ENCODE results near the gene RC3H1.
A peak's percentile ranks its signal among the peaks of the same experiment; 100 is the strongest.
"Not testable (repeated sequence)": the region's sequence is repeated elsewhere in the genome, so short reads cannot be mapped to it uniquely, and the experiment has no call there.

Gene RC3H1, protein sequence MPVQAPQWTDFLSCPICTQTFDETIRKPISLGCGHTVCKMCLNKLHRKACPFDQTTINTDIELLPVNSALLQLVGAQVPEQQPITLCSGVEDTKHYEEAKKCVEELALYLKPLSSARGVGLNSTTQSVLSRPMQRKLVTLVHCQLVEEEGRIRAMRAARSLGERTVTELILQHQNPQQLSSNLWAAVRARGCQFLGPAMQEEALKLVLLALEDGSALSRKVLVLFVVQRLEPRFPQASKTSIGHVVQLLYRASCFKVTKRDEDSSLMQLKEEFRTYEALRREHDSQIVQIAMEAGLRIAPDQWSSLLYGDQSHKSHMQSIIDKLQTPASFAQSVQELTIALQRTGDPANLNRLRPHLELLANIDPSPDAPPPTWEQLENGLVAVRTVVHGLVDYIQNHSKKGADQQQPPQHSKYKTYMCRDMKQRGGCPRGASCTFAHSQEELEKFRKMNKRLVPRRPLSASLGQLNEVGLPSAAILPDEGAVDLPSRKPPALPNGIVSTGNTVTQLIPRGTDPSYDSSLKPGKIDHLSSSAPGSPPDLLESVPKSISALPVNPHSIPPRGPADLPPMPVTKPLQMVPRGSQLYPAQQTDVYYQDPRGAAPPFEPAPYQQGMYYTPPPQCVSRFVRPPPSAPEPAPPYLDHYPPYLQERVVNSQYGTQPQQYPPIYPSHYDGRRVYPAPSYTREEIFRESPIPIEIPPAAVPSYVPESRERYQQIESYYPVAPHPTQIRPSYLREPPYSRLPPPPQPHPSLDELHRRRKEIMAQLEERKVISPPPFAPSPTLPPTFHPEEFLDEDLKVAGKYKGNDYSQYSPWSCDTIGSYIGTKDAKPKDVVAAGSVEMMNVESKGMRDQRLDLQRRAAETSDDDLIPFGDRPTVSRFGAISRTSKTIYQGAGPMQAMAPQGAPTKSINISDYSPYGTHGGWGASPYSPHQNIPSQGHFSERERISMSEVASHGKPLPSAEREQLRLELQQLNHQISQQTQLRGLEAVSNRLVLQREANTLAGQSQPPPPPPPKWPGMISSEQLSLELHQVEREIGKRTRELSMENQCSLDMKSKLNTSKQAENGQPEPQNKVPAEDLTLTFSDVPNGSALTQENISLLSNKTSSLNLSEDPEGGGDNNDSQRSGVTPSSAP

DNA sequence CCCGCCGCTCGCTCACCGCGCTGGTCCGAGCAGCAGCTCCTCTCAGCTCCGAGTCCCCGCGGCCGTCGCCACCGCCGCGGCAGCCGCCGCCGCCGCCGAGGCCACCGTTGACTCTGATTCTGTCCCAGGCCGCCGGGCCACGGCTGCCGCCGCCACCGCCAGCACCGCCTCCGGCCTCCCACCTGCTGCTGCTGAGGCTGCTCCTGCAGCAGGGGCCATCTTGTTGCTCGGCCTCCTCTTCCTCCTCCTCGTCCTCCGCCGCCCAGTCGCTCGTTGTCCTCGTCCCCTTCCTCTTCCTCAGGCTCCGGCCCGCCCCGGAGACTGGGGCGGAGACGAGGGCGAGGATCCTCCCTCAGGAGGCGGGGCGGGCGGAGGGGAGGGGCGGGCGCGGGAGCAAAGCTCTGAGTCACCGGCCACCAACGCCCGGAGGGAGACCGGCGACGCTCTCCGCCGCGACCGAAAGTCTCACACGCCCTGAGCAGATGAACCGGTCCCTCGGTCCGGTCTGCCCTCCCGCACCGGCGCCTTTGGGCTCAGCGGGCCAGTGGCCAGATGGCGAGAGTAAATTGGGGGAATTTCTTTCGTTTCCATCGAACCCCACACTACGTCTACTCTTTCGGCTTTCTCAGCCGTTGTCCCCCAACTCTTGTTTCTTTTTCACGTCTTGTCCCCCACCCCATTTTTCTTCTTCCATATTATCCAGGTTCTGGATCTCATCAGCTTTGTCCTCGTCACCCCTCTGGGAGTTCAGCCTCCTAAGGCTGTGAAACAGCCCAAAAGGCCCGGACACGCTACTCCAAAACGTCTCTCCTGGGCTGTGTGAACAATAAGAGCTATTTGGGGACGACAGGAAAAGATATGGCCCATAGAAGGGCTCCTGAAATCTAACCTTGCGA lies at the start of gene RC3H1:
TSS of gene RC3H1 (minus strand) at position 278 of the 896 bp plus-strand sequence. CDS start 29,372 bp downstream, outside the sequence.
- peak; percentile 88 for DNase-seq
- in situ Hi-C loops (cut with MboI; ENCODE audit: low pct_unique_long_range_greater_than_20kb, low sequenced_read_pairs), result no loop called here

DNA sequence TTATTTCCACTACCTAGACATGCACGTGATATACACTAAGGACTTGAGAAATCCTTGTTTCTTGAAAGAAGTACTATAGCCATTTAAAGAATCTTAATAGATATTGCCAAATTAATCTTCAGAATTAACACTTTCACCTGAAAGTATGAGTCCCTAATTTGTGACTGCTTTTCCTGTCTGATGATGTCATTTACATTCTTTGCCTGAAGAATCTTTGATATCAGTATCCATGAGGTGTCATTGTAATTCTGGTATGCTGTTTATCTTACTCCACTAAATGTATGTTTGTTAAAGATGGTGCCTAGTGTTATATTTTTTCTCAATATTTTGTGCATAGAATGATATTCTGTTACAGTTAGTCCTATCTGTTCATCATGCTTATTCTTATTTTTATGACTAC lies 48.5 kb upstream of the RC3H1 start:
- in situ Hi-C loops (cut with MboI; ENCODE audit: low pct_unique_long_range_greater_than_20kb, low sequenced_read_pairs), result no loop called here
- no peak for DNase-seq

DNA sequence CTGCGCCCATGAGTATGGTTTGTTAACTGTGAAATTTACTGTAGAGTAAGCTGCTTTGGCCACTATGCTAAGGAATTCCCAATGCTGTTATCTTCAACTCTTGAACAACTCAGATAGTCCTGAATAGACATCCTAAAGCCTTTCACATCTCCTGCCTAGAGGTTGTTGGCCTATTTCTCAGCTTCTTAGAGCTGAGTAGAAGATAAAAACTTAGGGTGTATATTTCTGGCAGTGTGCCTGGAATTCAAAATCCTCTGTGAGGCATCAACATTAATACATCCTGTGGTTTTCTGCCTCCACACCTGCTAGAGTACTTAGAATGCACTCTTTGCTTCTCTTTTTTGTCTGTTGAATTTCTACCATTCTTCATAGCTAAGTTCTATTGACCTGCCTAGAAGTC lies 45.8 kb upstream of the RC3H1 start:
- in situ Hi-C loops (cut with MboI; ENCODE audit: low pct_unique_long_range_greater_than_20kb, low sequenced_read_pairs), result no loop called here
- peak; percentile 31 for DNase-seq

DNA sequence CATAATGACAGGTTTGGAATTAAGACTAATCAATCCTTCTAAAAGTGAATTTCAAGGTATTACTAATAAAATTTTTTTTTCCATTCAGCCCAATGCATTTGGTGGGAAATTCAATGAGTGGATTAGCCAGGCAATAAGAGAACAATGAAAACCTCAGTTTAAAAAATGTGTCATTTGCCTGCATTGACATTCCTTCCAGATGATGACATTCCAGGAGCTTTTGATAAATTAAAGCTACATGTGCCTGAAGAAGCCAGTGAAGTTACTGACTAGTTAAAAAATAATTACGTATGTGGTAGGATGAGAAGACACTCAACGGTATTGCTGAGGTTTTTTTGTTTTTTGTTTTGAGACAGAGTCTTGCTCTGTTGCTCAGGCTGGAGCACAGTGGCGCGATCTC lies 37.9 kb upstream of the RC3H1 start:
- DNase-seq, result no peak
- in situ Hi-C loops (cut with MboI; ENCODE audit: low pct_unique_long_range_greater_than_20kb, low sequenced_read_pairs), result no loop called here

DNA sequence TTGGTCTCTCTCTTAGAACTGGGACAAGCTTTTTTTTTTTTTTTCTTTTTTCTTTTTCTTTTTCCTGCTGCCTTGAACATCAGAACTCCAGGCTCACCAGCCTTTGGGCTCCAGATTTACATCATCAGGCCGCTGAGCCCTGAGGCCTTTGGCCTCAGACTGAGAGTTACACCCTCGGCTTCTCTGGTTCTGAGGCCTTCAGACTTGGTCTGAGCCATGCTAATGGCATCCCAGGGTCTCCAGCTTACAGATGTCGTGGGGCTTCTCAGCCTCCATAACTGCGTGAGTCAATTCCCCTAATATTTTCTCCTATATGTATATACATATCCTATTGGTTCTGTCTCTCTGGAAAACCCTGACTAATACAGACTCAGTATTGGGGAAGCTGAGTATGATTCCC lies 36.5 kb upstream of the RC3H1 start:
- DNase-seq, result no peak
- in situ Hi-C loops (cut with MboI; ENCODE audit: low pct_unique_long_range_greater_than_20kb, low sequenced_read_pairs), result no loop called here

DNA sequence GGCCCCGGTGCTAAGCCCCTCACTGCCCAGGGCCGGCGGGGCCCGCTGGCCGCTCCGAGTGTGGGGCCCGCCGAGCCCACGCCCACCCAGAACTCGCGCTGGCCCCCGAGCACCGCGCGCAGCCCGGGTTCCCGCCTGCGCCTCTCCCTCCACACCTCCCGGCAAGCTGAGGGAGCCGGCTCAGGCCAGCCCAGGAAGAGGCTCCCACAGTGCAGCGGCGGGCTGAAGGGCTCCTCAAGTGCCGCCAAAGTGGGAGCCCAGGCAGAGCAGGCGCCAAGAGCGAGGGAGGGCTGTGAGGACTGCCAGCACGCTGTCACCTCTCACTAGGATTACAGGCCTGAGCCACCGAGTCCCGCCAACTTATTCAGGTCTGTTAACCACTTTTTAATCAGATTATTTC lies 34.5 kb upstream of the RC3H1 start:
- in situ Hi-C loops (cut with MboI; ENCODE audit: low pct_unique_long_range_greater_than_20kb, low sequenced_read_pairs); DNase-seq: not testable (repeated sequence)

DNA sequence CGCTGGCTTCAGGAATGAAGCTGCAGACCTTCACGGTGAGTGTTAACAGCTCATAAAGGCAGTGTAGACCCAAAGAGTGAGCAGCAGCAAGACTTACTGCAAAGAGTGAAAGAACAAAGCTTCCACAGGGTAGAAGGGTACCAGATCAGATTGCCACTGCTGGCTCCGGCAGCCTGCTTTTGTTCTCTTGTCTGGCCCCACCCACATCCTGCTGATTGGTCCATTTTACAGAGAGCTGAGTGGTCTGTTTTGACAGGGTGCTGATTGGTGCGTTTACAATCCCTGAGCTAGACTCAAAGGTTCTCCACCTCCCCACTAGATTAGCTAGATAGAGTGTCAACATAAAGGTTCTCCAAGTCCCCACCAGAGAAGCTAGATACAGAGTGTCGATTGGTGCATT lies 33.6 kb upstream of the RC3H1 start:
- in situ Hi-C loops (cut with MboI; ENCODE audit: low pct_unique_long_range_greater_than_20kb, low sequenced_read_pairs), result not testable (repeated sequence)

DNA sequence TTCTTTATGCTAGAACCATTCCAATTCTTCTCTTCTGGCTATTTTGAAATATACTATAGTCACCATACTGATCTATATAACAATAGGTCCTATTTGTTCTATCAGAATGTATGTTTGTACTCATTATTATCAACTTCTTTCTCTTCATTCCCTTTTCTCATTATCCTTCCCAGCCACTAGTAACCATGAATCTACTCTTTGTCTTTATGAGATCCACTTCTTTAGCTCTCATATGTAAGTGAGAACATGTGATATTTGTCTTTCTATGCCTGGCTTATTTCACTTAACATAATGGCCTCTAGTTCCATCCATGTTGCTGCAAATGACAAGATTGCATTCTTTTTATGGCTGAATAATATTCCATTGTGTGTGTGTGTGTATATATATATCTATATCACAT lies 31.7 kb upstream of the RC3H1 start:
- in situ Hi-C loops (cut with MboI; ENCODE audit: low pct_unique_long_range_greater_than_20kb, low sequenced_read_pairs), result no loop called here
- DNase-seq, result no peak

More for the DNA sequence above, 33.6 kb upstream of the RC3H1 start:
- DNase-seq, result not testable (repeated sequence)

DNA sequence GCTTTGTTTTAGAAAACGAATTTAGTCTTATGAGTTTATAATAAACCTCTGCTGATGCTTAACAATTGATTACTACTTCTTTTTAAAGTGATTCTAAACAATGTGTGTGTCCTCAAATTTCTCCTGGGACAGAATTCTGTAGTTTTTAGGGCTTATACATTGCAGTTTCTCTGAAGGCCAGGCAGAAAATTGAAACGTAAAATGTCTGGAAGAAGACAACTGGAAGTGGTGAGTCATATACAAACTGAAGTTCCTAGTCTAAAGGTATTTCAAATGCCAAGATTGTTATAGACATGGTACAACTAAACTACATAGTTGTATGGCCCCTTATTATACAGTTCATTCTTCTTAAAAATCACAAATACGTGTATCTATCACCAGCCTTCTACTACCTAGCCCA lies 30.5 kb upstream of the RC3H1 start:
- in situ Hi-C loops (cut with MboI; ENCODE audit: low pct_unique_long_range_greater_than_20kb, low sequenced_read_pairs), result no loop called here
- DNase-seq, result no peak

DNA sequence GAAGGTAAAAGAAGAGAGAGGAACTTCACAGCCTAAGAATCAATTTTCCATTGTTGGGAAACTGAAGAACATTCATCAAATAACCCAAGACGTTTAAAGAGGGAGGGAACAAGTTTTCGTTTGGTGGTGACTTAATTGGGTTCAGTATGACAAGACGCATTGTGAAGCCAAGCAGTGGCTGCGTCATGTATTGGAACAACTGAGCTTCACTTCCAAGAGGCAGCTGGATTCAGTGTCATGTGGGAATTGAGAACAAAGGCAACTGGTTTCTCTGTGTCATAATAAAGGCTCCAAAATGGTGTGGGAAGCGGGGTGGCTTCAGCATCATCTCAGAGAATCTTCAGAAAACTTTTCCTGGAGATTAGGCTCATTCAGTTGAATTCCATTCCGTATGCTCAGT lies 29.8 kb upstream of the RC3H1 start:
- in situ Hi-C loops (cut with MboI; ENCODE audit: low pct_unique_long_range_greater_than_20kb, low sequenced_read_pairs), result no loop called here

DNA sequence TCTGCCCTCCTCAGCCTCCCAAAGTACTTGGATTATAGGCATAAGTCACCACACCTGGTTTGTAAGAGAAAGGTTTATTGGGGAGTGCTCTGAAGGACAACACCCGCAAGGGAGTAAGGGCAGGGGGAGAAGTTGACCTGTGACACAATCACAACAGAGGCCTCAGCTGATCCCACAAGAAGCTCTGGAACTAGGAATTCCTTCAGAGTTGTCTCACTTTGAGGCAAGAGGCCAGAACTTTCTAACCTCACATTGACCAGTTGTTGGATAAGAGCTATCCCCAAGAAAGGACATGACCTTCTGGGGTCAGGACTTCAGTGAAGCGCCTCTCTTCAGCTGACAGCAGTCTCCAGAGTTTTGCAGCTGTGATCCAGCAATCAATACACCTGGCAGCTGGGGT lies 27.4 kb upstream of the RC3H1 start:
- in situ Hi-C loops (cut with MboI; ENCODE audit: low pct_unique_long_range_greater_than_20kb, low sequenced_read_pairs), result no loop called here
- no peak for DNase-seq

More for the DNA sequence above, 29.8 kb upstream of the RC3H1 start:
- DNase-seq, result no peak

DNA sequence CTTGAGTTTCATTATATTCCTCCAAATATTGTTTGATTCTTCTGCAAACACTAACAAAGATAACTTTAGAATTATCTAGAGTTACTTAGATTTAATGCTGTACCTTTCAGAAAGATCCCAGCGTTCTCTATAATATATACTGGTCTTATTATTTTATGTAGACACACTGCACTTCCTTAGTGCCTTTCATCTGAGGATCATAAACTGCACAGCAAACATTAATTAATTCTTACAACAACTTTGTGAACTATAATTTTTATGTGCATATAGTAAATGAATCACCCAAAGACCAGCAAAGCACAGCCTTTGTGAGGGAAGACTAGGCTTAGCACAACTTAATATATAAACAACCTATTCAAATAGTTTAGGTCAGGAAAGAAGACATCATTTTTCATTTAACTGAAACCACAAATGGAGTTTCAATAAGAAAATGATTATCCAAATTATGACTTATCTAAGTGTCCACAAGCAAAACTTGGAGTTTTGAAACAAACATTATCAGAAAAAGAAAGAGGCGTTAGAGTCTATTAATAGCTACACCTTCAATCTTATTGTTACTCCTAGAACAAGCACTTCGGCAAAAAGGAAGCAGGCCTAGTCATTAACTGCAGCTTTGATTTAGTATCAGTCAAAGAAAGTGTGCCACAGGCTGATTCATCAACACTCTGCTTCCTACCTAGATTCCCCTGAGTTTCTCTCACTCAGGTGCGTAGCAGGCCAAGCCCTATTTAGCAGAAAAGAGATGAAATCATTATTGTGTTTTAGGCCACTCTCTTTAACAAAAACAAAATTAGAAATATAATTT lies 22.5 kb upstream of the RC3H1 start:
- DNase-seq, result no peak
- in situ Hi-C loops (cut with MboI; ENCODE audit: low pct_unique_long_range_greater_than_20kb, low sequenced_read_pairs), result no loop called here

DNA sequence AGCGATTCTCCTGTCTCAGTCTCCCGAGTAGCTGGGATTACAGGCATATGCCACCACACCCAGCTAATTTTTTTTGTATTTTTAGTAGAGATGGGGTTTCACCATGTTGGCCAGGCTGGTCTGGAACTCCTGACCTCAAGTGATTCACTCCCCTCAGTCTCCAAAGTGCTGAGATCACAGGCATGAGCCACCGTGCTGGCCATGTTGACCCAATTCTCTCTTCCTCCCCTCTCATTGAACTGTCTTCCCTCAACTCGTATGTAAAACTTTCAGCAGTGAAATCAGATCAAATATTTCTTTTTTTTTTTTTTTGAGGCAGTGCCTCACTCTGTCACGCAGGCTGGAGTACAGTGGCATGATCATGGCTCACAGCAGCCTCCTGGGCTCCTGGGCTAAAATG lies 20.4 kb upstream of the RC3H1 start:
- DNase-seq; in situ Hi-C loops (cut with MboI; ENCODE audit: low pct_unique_long_range_greater_than_20kb, low sequenced_read_pairs): not testable (repeated sequence)

DNA sequence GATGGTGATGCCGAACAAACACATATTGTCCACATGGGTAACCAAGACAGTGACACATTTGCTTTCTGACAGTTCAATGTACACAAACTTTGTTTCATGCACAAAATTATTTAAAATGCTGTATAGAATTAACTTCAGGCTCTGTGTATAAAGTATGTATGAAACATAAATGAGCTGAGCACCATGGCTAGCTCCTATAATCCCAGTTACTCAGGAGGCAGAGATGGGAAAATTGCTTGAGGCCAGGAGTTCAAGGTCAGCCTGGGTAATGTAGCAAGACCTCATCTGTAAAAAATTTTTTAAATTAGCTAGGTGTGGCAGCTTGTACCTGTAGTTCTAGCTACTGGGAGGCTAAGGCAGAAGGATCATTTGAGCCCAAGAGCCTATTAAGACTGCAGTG lies 19.2 kb upstream of the RC3H1 start:
- DNase-seq, result no peak
- in situ Hi-C loops (cut with MboI; ENCODE audit: low pct_unique_long_range_greater_than_20kb, low sequenced_read_pairs), result no loop called here

DNA sequence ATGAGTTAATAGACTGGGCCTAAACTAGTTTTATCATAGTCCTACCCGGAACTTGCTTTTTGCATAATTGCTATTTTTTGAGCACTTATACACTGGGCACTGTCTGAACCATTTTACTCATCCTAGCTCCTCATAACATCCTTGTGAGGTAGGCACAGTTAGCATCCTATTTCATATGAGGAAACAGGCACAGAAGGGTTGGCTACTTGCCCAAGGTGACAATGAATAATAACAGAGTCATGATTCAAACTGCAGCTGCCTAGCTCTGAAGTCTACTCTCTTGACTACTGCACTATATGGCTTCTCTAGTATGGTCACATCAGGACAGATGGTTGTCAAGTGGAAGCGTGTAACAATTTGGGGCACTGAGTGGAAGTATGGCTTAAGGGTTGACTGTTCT lies 18.2 kb upstream of the RC3H1 start:
- in situ Hi-C loops (cut with MboI; ENCODE audit: low pct_unique_long_range_greater_than_20kb, low sequenced_read_pairs), result no loop called here
- no peak for DNase-seq

DNA sequence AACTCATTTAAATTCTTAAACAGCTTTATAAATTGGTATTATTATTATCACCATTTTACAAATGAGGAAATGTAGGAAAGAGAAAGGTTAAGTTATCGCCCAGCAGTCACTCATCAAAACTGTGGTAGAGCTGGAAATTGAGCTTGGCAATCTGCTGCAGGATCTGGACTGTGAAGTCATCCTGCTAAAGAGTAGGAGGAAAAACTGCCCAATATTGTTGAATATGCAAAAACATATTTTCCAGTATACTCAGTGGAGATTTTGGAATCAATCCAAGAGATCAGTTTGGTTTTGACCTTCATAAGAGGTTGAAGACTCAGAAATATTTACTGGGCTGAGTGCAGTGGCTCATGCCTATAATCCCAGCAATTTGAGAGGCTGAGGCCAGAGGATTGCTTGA lies 16.9 kb upstream of the RC3H1 start:
- DNase-seq, result no peak

DNA sequence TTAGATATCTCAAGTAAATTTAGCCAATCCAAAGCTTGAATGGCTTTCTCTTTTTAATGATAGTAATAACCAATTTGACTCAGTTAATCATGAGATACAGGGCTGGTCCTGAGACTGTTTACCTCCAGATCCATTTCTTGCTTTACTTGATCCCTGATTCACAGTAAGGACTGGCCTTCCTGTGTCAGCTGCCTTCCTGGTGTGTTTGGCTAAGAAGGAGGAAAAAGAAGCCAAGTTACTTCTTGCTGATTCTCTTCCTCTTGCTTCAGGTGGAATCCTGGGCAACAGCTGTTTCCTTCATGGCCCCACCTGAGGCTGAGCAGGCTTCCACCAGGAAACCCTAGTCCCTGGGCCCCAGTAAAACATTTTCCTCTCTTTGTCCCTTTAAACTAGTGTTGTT lies 14.6 kb upstream of the RC3H1 start:
- DNase-seq, result no peak
- in situ Hi-C loops (cut with MboI; ENCODE audit: low pct_unique_long_range_greater_than_20kb, low sequenced_read_pairs), result no loop called here

More for the DNA sequence above, 16.9 kb upstream of the RC3H1 start:
- in situ Hi-C loops (cut with MboI; ENCODE audit: low pct_unique_long_range_greater_than_20kb, low sequenced_read_pairs), result no loop called here

DNA sequence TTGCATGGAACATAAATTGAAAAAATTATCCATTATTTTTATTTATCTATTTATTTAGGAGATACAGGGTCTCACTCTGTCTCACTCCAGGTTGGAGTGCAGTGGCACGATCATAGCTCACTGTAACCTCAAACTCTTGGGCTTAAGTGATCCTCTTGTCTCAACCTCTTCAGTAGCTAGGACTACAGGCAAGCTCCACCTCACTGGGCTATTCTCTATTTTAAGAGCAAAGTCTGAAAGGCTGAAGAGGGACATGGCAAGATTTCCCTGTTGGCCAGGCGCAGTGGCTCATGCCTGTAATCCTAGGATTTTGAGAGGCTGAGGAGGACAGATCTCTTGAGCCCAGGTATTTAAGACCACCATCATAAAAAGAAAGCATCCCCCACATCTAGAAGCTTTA lies 14.0 kb upstream of the RC3H1 start:
- no peak for DNase-seq
- in situ Hi-C loops (cut with MboI; ENCODE audit: low pct_unique_long_range_greater_than_20kb, low sequenced_read_pairs), result no loop called here

All from KBM-7 (cell line).